B cell (primary cell): ENCODE measurements around the gene TSFM. TPM values are rescaled to one million over a fixed set of nuclear protein-coding genes. Genes with fewer than 3 reads are reported as not detected.

Experiments
- ATAC-seq: fragments of 200-7000 bp; cut with Tn5 transposase; one replicate; pipeline ENCODE4 v1.10.0; 2021; ENCODE audit warnings: low read depth, mild to moderate bottlenecking, moderate number of reproducible peaks, moderate library complexity
- CTCF ChIA-PET: fragments of 350-600 bp; sonication (Branson Sonifier 250); formaldehyde crosslinking; loops from one replicate; lab custom pipeline; 2021; ENCODE audit warnings: antibody characterized with exemption, inconsistent platforms; lab: Charles Lee
- POLR2A ChIA-PET: fragments of 350-600 bp; sonication (Branson Sonifier 250); formaldehyde crosslinking; loops from one replicate; lab custom pipeline; 2021; ENCODE audit warnings: antibody characterized with exemption; lab: Charles Lee
- DNase-seq: peaks from one replicate; pipeline ENCODE4 v3.0.0; 2013
- H2AFZ ChIP-seq: 2 replicates; pipeline ENCODE4 v1.6.1; 2012; ENCODE audit warnings: mild to moderate bottlenecking, low read depth, low read length; ENCODE audit not compliant: insufficient read depth, poor library complexity, severe bottlenecking
- H3K27ac ChIP-seq, 2 donors: 1 replicate in 1 of 2; 2 replicates in 1 of 2; pipeline ENCODE4 v1.5.1; 2012 to 2013; ENCODE audit warnings: low read length in 2 of 2, mild to moderate bottlenecking in 2 of 2, moderate library complexity in 1 of 2
- H3K27me3 ChIP-seq, 4 experiments: fragments of 200-600 bp in 1 of 4; sonication (generic) in 1 of 4; replicated peaks in 1 of 4; 1 replicate in 2 of 4; 2 replicates in 2 of 4; pipeline versions ENCODE4 v1.6.1 to v1.7.0; 2013 to 2016; ENCODE audit warnings: low read length in 3 of 4, mild to moderate bottlenecking in 2 of 4, mixed read lengths in 1 of 4, moderate library complexity in 1 of 4; ENCODE audit not compliant: insufficient read depth in 4 of 4, control insufficient read depth in 3 of 4; ENCODE audit errors: control extremely low read depth in 1 of 4
- H3K36me3 ChIP-seq, 2 experiments: replicated peaks in 1 of 2; 1 replicate in 1 of 2; 2 replicates in 1 of 2; pipeline versions ENCODE4 v1.6.1 to v1.7.1; 2013; ENCODE audit warnings: low read length in 1 of 2; ENCODE audit not compliant: insufficient read depth in 2 of 2, control insufficient read depth in 1 of 2; ENCODE audit errors: control extremely low read depth in 1 of 2, extremely low read depth in 1 of 2
- H3K4me1 ChIP-seq, 2 donors: fragments of 200-600 bp in 1 of 2; sonication (generic) in 1 of 2; 1 replicate in 1 of 2; 2 replicates in 1 of 2; pipeline versions ENCODE4 v1.5.1 to v1.6.1; 2013 to 2017; ENCODE audit warnings: low read length in 2 of 2; ENCODE audit not compliant: control insufficient read depth in 2 of 2, insufficient read depth in 2 of 2
- H3K4me2 ChIP-seq: replicated peaks from 2 replicates; pipeline ENCODE3; 2012; ENCODE audit warnings: mild to moderate bottlenecking, low read depth, low read length; ENCODE audit not compliant: poor library complexity, severe bottlenecking
- H3K4me3 ChIP-seq, 5 experiments: fragments of 200-600 bp in 1 of 5; sonication (generic) in 1 of 5; 1 replicate in 3 of 5; 2 replicates in 2 of 5; pipeline versions ENCODE4 v1.5.1 to v1.7.0; 2011 to 2016; ENCODE audit warnings: low read length in 4 of 5, mild to moderate bottlenecking in 4 of 5, low read depth in 2 of 5, control low read depth in 1 of 5, moderate library complexity in 1 of 5; ENCODE audit not compliant: insufficient read depth in 1 of 5; ENCODE audit errors: control extremely low read depth in 1 of 5, extremely low read depth in 1 of 5
- H3K79me2 ChIP-seq: fragments of 200-600 bp; sonication (generic); one replicate; pipeline ENCODE4 v1.6.0; 2016; ENCODE audit warnings: low read length; ENCODE audit not compliant: control insufficient read depth, insufficient read depth
- H3K9ac ChIP-seq: fragments of 200-600 bp; sonication (generic); 2 replicates; pipeline ENCODE4 v1.6.1; 2017; ENCODE audit warnings: mild to moderate bottlenecking, low read length, moderate library complexity
- H3K9me3 ChIP-seq, 3 donors: one replicate each; pipeline versions ENCODE4 v1.6.1 to v1.7.1; 2013; ENCODE audit warnings: low read length in 2 of 3; ENCODE audit not compliant: control insufficient read depth in 2 of 3, insufficient read depth in 1 of 3; ENCODE audit errors: control extremely low read depth in 1 of 3
- H4K20me1 ChIP-seq: 2 replicates; pipeline ENCODE4 v1.6.0; 2012; ENCODE audit warnings: mild to moderate bottlenecking, low read length; ENCODE audit not compliant: insufficient read depth, control insufficient read depth, poor library complexity, severe bottlenecking
- H3K27ac Mint-ChIP-seq: one replicate; pipeline ENCODE4 v1.8.0; 2021; ENCODE audit warnings: mixed read lengths
- H3K27me3 Mint-ChIP-seq: one replicate; pipeline ENCODE4 v1.8.0; 2021; ENCODE audit warnings: mixed read lengths
- H3K4me1 Mint-ChIP-seq: one replicate; pipeline ENCODE4 v1.8.0; 2021; ENCODE audit warnings: mixed read lengths
- H3K4me3 Mint-ChIP-seq: one replicate; pipeline ENCODE4 v1.8.0; 2021; ENCODE audit warnings: mixed read lengths
- H3K9me3 Mint-ChIP-seq: one replicate; pipeline ENCODE4 v1.8.0; 2022; ENCODE audit warnings: mixed read lengths; ENCODE audit not compliant: insufficient read depth
- CTCF ChIP-seq: fragments of 200-600 bp; IDR thresholded peaks from one replicate; pipeline ENCODE4 v1.8.0; 2022; ENCODE audit warnings: antibody characterized with exemption, mild to moderate bottlenecking
- EZH2 ChIP-seq: IDR thresholded peaks from 2 replicates; pipeline ENCODE4 v1.6.1; 2012; ENCODE audit warnings: borderline replicate concordance, low read depth, mild to moderate bottlenecking, moderate library complexity, low read length; ENCODE audit not compliant: insufficient read depth, poor library complexity, severe bottlenecking
- WGBS: methylation state at CpG from one replicate; pipeline ENCODE4 v1.1.5; 2013; ENCODE audit warnings: missing lambda C conversion rate; ENCODE audit not compliant: insufficient coverage; 5-methylcytosine and 5-hydroxymethylcytosine counted together
- intact Hi-C: fragments of 100-400 bp; cut with micrococcal nuclease; formaldehyde crosslinking; loops from one replicate; pipeline ENCODE4 v1.10.0; 2022
- polyA plus RNA-seq: library from polyadenylated mRNA; depleted of rRNA; stranded (reverse); fragments of >200 nt; gene quantifications from 2 replicates; pipeline ENCODE4 v1.2.3, GENCODE V29; 2012
- total RNA-seq, 2 donors: library from RNA; stranded (reverse); fragments of 120-200 nt in 1 of 2; gene quantifications; 1 replicate in 1 of 2; 2 replicates in 1 of 2; pipeline versions ENCODE4 v1.2.3 to v1.2.4, GENCODE V29; 2013 to 2022

TSFM gene
- total and polyA plus RNA-seq, 2 donors (not counting 1 experiment from before 2014, with no cell fraction given): 5.6 to 20.9 TPM

- Histone ChIP-seq H3K4me1 (no peaks in the 10 kb centered on the region), H3K27me3 (no peaks in the 10 kb centered on the region), H2AFZ (no peak overlapping the region), H3K27ac (no peak overlapping the region), H3K4me3 (no peak overlapping the region), H3K36me3 (peaks cover 0 to 53% of the 10 kb centered on the region in 2 experiments), H3K9ac (no peak overlapping the region), H3K9me3 (no peaks in the 10 kb centered on the region), H3K79me2 (peaks cover 7% of the 10 kb centered on the region), H3K4me2 (no peak overlapping the region), H4K20me1 (no peaks in the 10 kb centered on the region)
- DNase-seq (no peak), ATAC-seq (no peak)
- intact Hi-C loops: no loop called here
- H3K27ac Mint-ChIP-seq: no peak overlapping the region
- no peaks in the 10 kb centered on the region for H3K4me1 Mint-ChIP-seq
- TF ChIP-seq CTCF (no peak), EZH2 (no peak)
- no CpG with 5 or more reads among the region's 1 CpG for WGBS
- POLR2A ChIA-PET: interaction anchor here (0.6 kb wide), 1 partner anchor 224 kb away, joined by 3 read pairs; no protein-coding TSS in a partner anchor
- H3K9me3 Mint-ChIP-seq: no peaks in the 10 kb centered on the region
- no peak overlapping the region for H3K4me3 Mint-ChIP-seq
- CTCF ChIA-PET: interaction anchor here (0.8 kb wide), 1 partner anchor 109 kb away, joined by 3 read pairs; no protein-coding TSS in a partner anchor
- no peaks in the 10 kb centered on the region for H3K27me3 Mint-ChIP-seq
Observed at GRCh38 chr12:57796996-57797395, 14.4 kb downstream of the TSFM start.

DNA sequence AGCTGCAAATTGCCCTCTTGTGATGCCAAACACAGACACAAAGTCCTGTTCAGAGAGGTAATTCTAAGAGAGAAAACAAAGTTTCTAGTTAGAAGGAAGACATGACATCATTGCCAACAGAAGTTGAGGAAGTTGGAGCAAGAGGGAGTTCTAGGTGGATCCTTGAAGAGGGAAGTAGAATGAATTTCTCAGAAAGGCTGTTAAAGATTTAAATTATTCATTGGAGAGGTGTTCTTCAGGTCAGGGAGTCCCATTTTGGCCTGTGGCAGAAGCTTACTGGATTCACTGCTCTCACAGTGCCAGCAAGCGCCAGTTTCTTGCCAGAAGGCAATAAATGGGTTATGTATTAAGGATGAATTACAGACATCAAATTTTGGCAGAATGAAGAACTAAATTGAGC, 15.3 kb downstream of the TSFM start:
- Histone ChIP-seq H3K4me3 (no peak overlapping the region), H3K4me1 (no peaks in the 10 kb centered on the region), H2AFZ (no peak overlapping the region), H3K27me3 (no peaks in the 10 kb centered on the region), H3K36me3 (peaks cover 0 to 51% of the 10 kb centered on the region in 2 experiments), H3K9me3 (no peaks in the 10 kb centered on the region), H3K4me2 (no peak overlapping the region), H3K27ac (no peak overlapping the region), H3K79me2 (peaks cover 4% of the 10 kb centered on the region), H4K20me1 (no peaks in the 10 kb centered on the region), H3K9ac (no peak overlapping the region)
- Mint-ChIP-seq H3K27ac (no peak overlapping the region), H3K4me1 (no peaks in the 10 kb centered on the region), H3K9me3 (no peaks in the 10 kb centered on the region), H3K27me3 (no peaks in the 10 kb centered on the region), H3K4me3 (no peak overlapping the region)
- no peak for TF ChIP-seq CTCF
- no peak for TF ChIP-seq EZH2
- DNase-seq (no peak), ATAC-seq (no peak)
- ChIA-PET POLR2A (no interaction called here), CTCF (no interaction called here)
- intact Hi-C loops: no loop called here
- no CpG with 5 or more reads among the region's 1 CpG for WGBS
